Measurements from ENCODE around the gene FOXG1.

FOXG1 gene

GRCh38 chr14:28761438-28762291 is 4.9 kb upstream of the FOXG1 start:
- no peak for DNase-seq (ENCODE audit: low spot score)

- DNase-seq (ENCODE audit: low spot score), result no peak
Measured at GRCh38 chr14:28762303-28762954, 4.2 kb upstream of the FOXG1 start.

GRCh38 chr14:28762955-28763326 is 3.6 kb upstream of the FOXG1 start:
- DNase-seq (ENCODE audit: low spot score), result no peak

- no peak for DNase-seq (ENCODE audit: low spot score)
Measured at GRCh38 chr14:28763751-28764256, 2.8 kb upstream of the FOXG1 start.

GRCh38 chr14:28764257-28765160 is 2.1 kb upstream of the FOXG1 start:
- no peak for DNase-seq (ENCODE audit: low spot score)

- DNase-seq (ENCODE audit: low spot score), result no peak
Measured at GRCh38 chr14:28765169-28765830, 1.3 kb upstream of the FOXG1 start.

- DNase-seq (ENCODE audit: low spot score), result no peak
Measured at GRCh38 chr14:28765831-28766468, 637 bp upstream of the FOXG1 start.

- no peak for DNase-seq (ENCODE audit: low spot score)
Measured at GRCh38 chr14:28767030-28767852, 654 bp downstream of the FOXG1 start.

- DNase-seq (ENCODE audit: low spot score), result no peak
Measured at GRCh38 chr14:28767853-28768741, 1.5 kb downstream of the FOXG1 start.

- DNase-seq (ENCODE audit: low spot score), result no peak
Measured at GRCh38 chr14:28769276-28769880, 2.8 kb downstream of the FOXG1 start.

- DNase-seq (ENCODE audit: low spot score), result no peak
Measured at GRCh38 chr14:28770061-28770460, 3.5 kb downstream of the FOXG1 start.

GRCh38 chr14:28770630-28771029 is 4.0 kb downstream of the FOXG1 start:
- DNase-seq (ENCODE audit: low spot score), result no peak

GRCh38 chr14:28771168-28771567 is 4.6 kb downstream of the FOXG1 start:
- DNase-seq (ENCODE audit: low spot score), result no peak

GRCh38 chr14:28772613-28773012 is 6.0 kb downstream of the FOXG1 start:
- DNase-seq (ENCODE audit: low spot score), result no peak

- DNase-seq (ENCODE audit: low spot score), result no peak
Measured at GRCh38 chr14:28773176-28773575, 6.6 kb downstream of the FOXG1 start.

GRCh38 chr14:28773861-28774691 is 7.5 kb downstream of the FOXG1 start:
- no peak for DNase-seq (ENCODE audit: low spot score)

- DNase-seq (ENCODE audit: low spot score), result no peak
Measured at GRCh38 chr14:28774764-28775735, 8.5 kb downstream of the FOXG1 start.
